GM10248 (cell line): ENCODE results near the gene PRKCZ.
A peak's percentile ranks its signal among the peaks of the same experiment; 100 is the strongest.

Experiments used
- CTCF ChIA-PET: fragments of 300-600 bp; sonication (Branson Sonifier 250); formaldehyde crosslinking; extraction: SDS; loops from one replicate; lab custom pipeline; 2021; ENCODE audit warnings: antibody characterized with exemption; lab: Yijun Ruan, JAX
- POLR2A ChIA-PET: fragments of 350-650 bp; sonication (Branson Sonifier 250); formaldehyde crosslinking; extraction: SDS; loops from one replicate; lab custom pipeline; 2020; ENCODE audit warnings: antibody characterized with exemption; lab: Yijun Ruan, JAX
- DNase-seq: peaks from one replicate; pipeline ENCODE4 v3.0.0; 2012; ENCODE audit errors: extremely low spot score
- CTCF ChIP-seq: IDR thresholded peaks from 2 replicates; pipeline ENCODE4 v1.5.1; 2012; ENCODE audit warnings: mild to moderate bottlenecking, low read depth; ENCODE audit errors: extremely low read depth, missing control alignments, control extremely low read depth

Gene PRKCZ

DNA sequence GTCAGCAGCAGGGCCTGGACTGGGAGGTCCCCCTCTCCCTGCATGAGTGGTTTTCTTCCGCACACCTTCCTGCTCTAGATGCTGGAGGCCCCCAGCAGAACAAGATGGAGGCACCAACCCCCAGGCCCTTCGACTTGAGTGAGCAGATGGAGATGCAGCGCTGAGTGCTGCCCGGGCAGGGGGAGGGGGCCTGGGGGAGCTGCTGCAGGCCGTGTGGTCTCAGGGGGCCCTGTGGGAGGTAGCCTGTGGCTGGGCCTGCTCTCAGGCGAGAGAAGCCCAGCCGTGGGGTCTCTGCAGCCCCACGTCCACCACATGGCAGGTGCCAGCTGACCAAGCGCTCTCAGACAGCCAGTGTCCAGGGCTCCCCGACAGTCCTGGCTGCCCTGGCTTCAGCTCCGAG is 145.6 kb downstream of the PRKCZ start:
- ChIA-PET CTCF (interaction anchor here (1.0 to 9.6 kb wide), 15 partner anchors 11 to 353 kb away, joined by 3 to 182 read pairs (median 6); partner anchors contain the start of genes MORN1, RER1 and SKI), POLR2A (no interaction called here)
- DNase-seq = no peak
- no peak for TF ChIP-seq CTCF

GRCh38 chr1:2196901-2197638 is 146.9 kb downstream of the PRKCZ start:
- CTCF ChIA-PET = interaction anchor here (1.4 to 9.6 kb wide), 4 partner anchors 184 to 218 kb away, joined by 3 to 182 read pairs (median 12); partner anchors contain the start of genes MORN1 and RER1
- no peak for TF ChIP-seq CTCF
- POLR2A ChIA-PET = no interaction called here
- DNase-seq = no peak

GRCh38 chr1:2197707-2198165 is 147.5 kb downstream of the PRKCZ start:
- CTCF ChIA-PET = interaction anchor here (1.4 to 9.6 kb wide), 3 partner anchors 183 to 217 kb away, joined by 3 to 182 read pairs (median 4); partner anchors contain the start of genes MORN1 and RER1
- TF ChIP-seq CTCF = no peak
- POLR2A ChIA-PET = no interaction called here
- DNase-seq = no peak

GRCh38 chr1:2198571-2198970 is 148.4 kb downstream of the PRKCZ start:
- CTCF ChIA-PET = interaction anchor here (1.2 to 9.6 kb wide), 3 partner anchors 117 to 349 kb away, joined by 3 to 182 read pairs (median 4); no protein-coding TSS in a partner anchor
- POLR2A ChIA-PET = no interaction called here
- TF ChIP-seq CTCF = no peak
- DNase-seq = no peak

GRCh38 chr1:2199042-2199810 is 149.0 kb downstream of the PRKCZ start:
- DNase-seq = peak; percentile 87
- ChIA-PET CTCF (interaction anchor here (1.2 to 9.6 kb wide), 4 partner anchors 116 to 348 kb away, joined by 3 to 182 read pairs (median 4); no protein-coding TSS in a partner anchor), POLR2A (interaction anchor here (0.6 kb wide), 1 partner anchor 348 kb away, joined by 5 read pairs; no protein-coding TSS in a partner anchor)
- no peak for TF ChIP-seq CTCF

GRCh38 chr1:2200308-2200943 is 150.2 kb downstream of the PRKCZ start:
- no peak for TF ChIP-seq CTCF
- POLR2A ChIA-PET = no interaction called here
- CTCF ChIA-PET = interaction anchor here (1.5 to 9.6 kb wide), 3 partner anchors 180 to 347 kb away, joined by 3 to 182 read pairs (median 4); no protein-coding TSS in a partner anchor
- DNase-seq = no peak
